K562 (cell line): ENCODE data around the gene HINT3. TPM values are rescaled to one million over a fixed set of nuclear protein-coding genes. Genes with fewer than 3 reads are reported as not detected.

Experiments
- ATAC-seq: fragments of 200-7000 bp; cut with Tn5 transposase; 3 replicates; pipeline ENCODE4 v1.9.1; 2020; ENCODE audit warnings: moderate library complexity
- BruUV-seq: library from RNA; stranded (reverse); fragments of 400-500 nt; replicated peaks from 2 replicates; lab custom pipeline; 2021; lab: Mats Ljungman, UMichigan
- CTCF ChIA-PET: fragments of 300-600 bp; formaldehyde crosslinking; extraction: SDS; loops from one replicate; lab custom pipeline; 2021; ENCODE audit warnings: low intra/inter-chr PET ratio; lab: Yijun Ruan, JAX
- POLR2A ChIA-PET: fragments of 300-600, 350-650 bp; sonication (Branson Sonifier 250); formaldehyde crosslinking; extraction: SDS; loops from one replicate; lab custom pipeline; 2021; ENCODE audit warnings: antibody characterized with exemption, inconsistent platforms; lab: Yijun Ruan, JAX
- DNase-seq, 4 experiments: peaks; one replicate each; pipeline versions ENCODE4 v3.0.0 to v3.0.0-alpha.2; 2011 to 2018; ENCODE audit warnings: low spot score in 3 of 4, mixed read lengths in 3 of 4; ENCODE audit errors: extremely low read depth in 1 of 4
- FAIRE-seq: peaks from 2 replicates; lab custom pipeline; 2011; peaks lifted over from hg19 to GRCh38; lab: Jason Lieb, UNC
- H2AFZ ChIP-seq: 2 replicates; pipeline ENCODE4 v1.6.0; 2011; ENCODE audit warnings: low read depth, low read length, control low read depth, inconsistent platforms
- H3K27ac ChIP-seq: fragments of 200-600 bp; 3 replicates; pipeline ENCODE4 v1.8.0; 2011; ENCODE audit warnings: low read depth, mild to moderate bottlenecking, control low read depth, inconsistent platforms, low read length, moderate library complexity, mixed read lengths; ENCODE audit errors: extremely low read depth
- H3K27me3 ChIP-seq, 2 experiments: fragments of 300-600 bp in 1 of 2; 2 replicates in 1 of 2; 3 replicates in 1 of 2; pipeline versions ENCODE4 v1.6.0 to v1.8.0; 2011; ENCODE audit warnings: inconsistent platforms in 2 of 2, low read length in 2 of 2, mild to moderate bottlenecking in 1 of 2, mixed read lengths in 1 of 2, moderate library complexity in 1 of 2; ENCODE audit not compliant: control insufficient read depth in 2 of 2, insufficient read depth in 2 of 2
- H3K36me3 ChIP-seq: fragments of 300-600 bp; 3 replicates; pipeline ENCODE4 v1.8.0; 2011; ENCODE audit warnings: mild to moderate bottlenecking, low read length, inconsistent platforms; ENCODE audit not compliant: control insufficient read depth, insufficient read depth
- H3K4me1 ChIP-seq, 2 experiments: fragments of 200-600 bp in 1 of 2; replicated peaks in 1 of 2; 2 replicates in 1 of 2; 3 replicates in 1 of 2; pipeline versions ENCODE4 v1.5.1 to v1.8.0; 2011; ENCODE audit warnings: inconsistent platforms in 2 of 2, low read length in 2 of 2, mild to moderate bottlenecking in 1 of 2, mixed read lengths in 1 of 2, moderate library complexity in 1 of 2; ENCODE audit not compliant: control insufficient read depth in 2 of 2, insufficient read depth in 2 of 2
- H3K4me2 ChIP-seq: 2 replicates; pipeline ENCODE4 v1.6.1; 2011; ENCODE audit warnings: low read length, control low read depth, inconsistent platforms, mixed read lengths; ENCODE audit not compliant: insufficient read depth
- H3K4me3 ChIP-seq: fragments of 200-600 bp; sonication (generic), shearing (Covaris generic); 2 replicates; pipeline ENCODE4 v1.5.1; 2016; ENCODE audit warnings: control low read depth, inconsistent platforms
- H3K79me2 ChIP-seq: fragments of 200-600 bp; 3 replicates; pipeline ENCODE4 v1.8.0; 2011; ENCODE audit warnings: low read length, inconsistent platforms; ENCODE audit not compliant: control insufficient read depth, insufficient read depth
- H3K9ac ChIP-seq, 2 experiments: 2 replicates each; pipeline versions ENCODE4 v1.6.0 to v1.6.1; 2011; ENCODE audit warnings: low read depth in 2 of 2, low read length in 2 of 2, control low read depth in 1 of 2, inconsistent platforms in 1 of 2, mild to moderate bottlenecking in 1 of 2, mixed read lengths in 1 of 2; ENCODE audit not compliant: insufficient read depth in 1 of 2
- H3K9me1 ChIP-seq: one replicate; pipeline ENCODE4 v1.6.0; 2011; ENCODE audit warnings: inconsistent platforms, mild to moderate bottlenecking, low read length, moderate library complexity; ENCODE audit not compliant: control insufficient read depth, insufficient read depth
- H3K9me3 ChIP-seq: replicated peaks from 2 replicates; pipeline ENCODE4 v1.5.1; 2011; ENCODE audit warnings: low read depth, low read length, inconsistent platforms; ENCODE audit not compliant: control insufficient read depth, insufficient read depth
- H4K20me1 ChIP-seq: replicated peaks from 2 replicates; pipeline ENCODE4 v1.6.1; 2011; ENCODE audit warnings: low read length, inconsistent platforms, mixed read lengths; ENCODE audit not compliant: control insufficient read depth, insufficient read depth
- CEBPB ChIP-seq: fragments of 450-650 bp; IDR thresholded peaks from 2 replicates; pipeline ENCODE4 v1.6.1; 2016; ENCODE audit warnings: missing genetic modification characterization, missing compliant biosample characterization
- KDM2B ChIP-seq: fragments of 250-450 bp; sonication (Bioruptor Pico); IDR thresholded peaks from 2 replicates; pipeline ENCODE4 v1.8.0; 2021; ENCODE audit warnings: mild to moderate bottlenecking, moderate library complexity
- LEF1 ChIP-seq: fragments of 450-650 bp; IDR thresholded peaks from 2 replicates; pipeline ENCODE4 v1.6.1; 2016; ENCODE audit warnings: mild to moderate bottlenecking
- MAFF ChIP-seq: IDR thresholded peaks from 2 replicates; pipeline ENCODE4 v1.6.1; 2012; ENCODE audit warnings: low read length, improper control_type of control experiment
- NCOA4 ChIP-seq: fragments of 450-650 bp; IDR thresholded peaks from 2 replicates; pipeline ENCODE4 v1.6.1; 2018; ENCODE audit warnings: mild to moderate bottlenecking; ENCODE audit not compliant: partially characterized antibody
- NFIC ChIP-seq: fragments of 450-650 bp; IDR thresholded peaks from 2 replicates; pipeline ENCODE4 v1.6.1; 2017; ENCODE audit warnings: mild to moderate bottlenecking, inconsistent platforms
- NR2F6 ChIP-seq: fragments of 450-650 bp; formaldehyde crosslinking; IDR thresholded peaks from 2 replicates; pipeline ENCODE4 v1.4.0; 2020; ENCODE audit warnings: mild to moderate bottlenecking
- NR3C1 ChIP-seq: sonication (generic); formaldehyde crosslinking; IDR thresholded peaks from 2 replicates; pipeline ENCODE4 v1.8.1; 2022; ENCODE audit warnings: missing genetic modification reagents
- POLR3A ChIP-seq: IDR thresholded peaks from 2 replicates; pipeline ENCODE4 v1.6.1; 2011; ENCODE audit warnings: borderline replicate concordance, mild to moderate bottlenecking, moderate library complexity; ENCODE audit not compliant: insufficient read length, insufficient read depth; ENCODE audit errors: extremely low read depth
- PTTG1 ChIP-seq: fragments of 450-650 bp; IDR thresholded peaks from 2 replicates; pipeline ENCODE4 v1.6.1; 2016; ENCODE audit warnings: low read depth, mild to moderate bottlenecking, missing genetic modification characterization, missing compliant biosample characterization
- RHOXF2B ChIP-seq: fragments of 250-450 bp; sonication (Bioruptor Pico); conservative IDR thresholded peaks from 2 replicates; pipeline ENCODE4 v1.5.1; 2021
- ZKSCAN1 ChIP-seq: fragments of 150-350 bp; IDR thresholded peaks from 2 replicates; pipeline ENCODE4 v1.6.1; 2016; ENCODE audit warnings: low read depth, low read length
- ZNF174 ChIP-seq: fragments of 250-450 bp; sonication (Bioruptor Pico); IDR thresholded peaks from 2 replicates; pipeline ENCODE4 v1.4.0; 2020; ENCODE audit warnings: mild to moderate bottlenecking
- ZNF699 ChIP-seq: fragments of 250-450 bp; sonication (Bioruptor Pico); IDR thresholded peaks from 2 replicates; pipeline ENCODE4 v1.8.0; 2021; ENCODE audit warnings: mild to moderate bottlenecking, moderate library complexity; ENCODE audit not compliant: insufficient replicate concordance
- ZNF764 ChIP-seq: fragments of 250-450 bp; sonication (Bioruptor Pico); IDR thresholded peaks from 2 replicates; pipeline ENCODE4 v1.4.0; 2020; ENCODE audit warnings: low read depth, mild to moderate bottlenecking, moderate library complexity
- WGBS: fragments of 100-300 bp; shearing (Covaris generic); methylation state at CpG from one replicate; pipeline ENCODE4 v1.1.6; 2016; ENCODE audit warnings: low coverage, mixed read lengths; ENCODE audit not compliant: insufficient coverage; ENCODE audit errors: missing lambda C conversion rate; 5-methylcytosine and 5-hydroxymethylcytosine counted together
- in situ Hi-C: fragments of 300-500 bp; cut with MboI; formaldehyde crosslinking; loops from 4 replicates; pipeline ENCODE4 v1.15.0; 2018; ENCODE audit warnings: inconsistent platforms, mixed read lengths
- intact Hi-C: fragments of 100-400 bp; cut with micrococcal nuclease; formaldehyde crosslinking; loops from 2 replicates; pipeline ENCODE4 v1.14.2; 2022
- polyA plus RNA-seq, 8 experiments: library from polyadenylated mRNA; depleted of rRNA in 4 of 8; stranded (reverse) in 5 of 8; unstranded in 3 of 8; fragments of >200 nt; fragmentation: Nextera tagmentation in 2 of 8; fragmentation: Illumina TruSeq in 1 of 8; extraction: Ambion mirVana in 2 of 8; extraction: Trizol in 1 of 8; gene quantifications; 2 replicates each; pipeline versions ENCODE4 v1.2.1 to v1.2.3, GENCODE V29; 2011 to 2014; ENCODE audit warnings: inconsistent platforms in 1 of 8, missing spikeins in 1 of 8
- total RNA-seq, 7 experiments: library from RNA; depleted of rRNA in 6 of 7; stranded (reverse); fragments of >200 nt in 6 of 7; fragmentation: Illumina TruSeq in 2 of 7; extraction: Trizol in 2 of 7; gene quantifications; 2 replicates each; pipeline versions ENCODE4 v1.2.1 to v1.2.3, GENCODE V29; 2011 to 2021; ENCODE audit warnings: low replicate concordance in 1 of 7
- TF ChIP-seq, protein P1 (sequence below): fragments of 450-650 bp; IDR thresholded peaks from 2 replicates; pipeline ENCODE4 v1.6.1; 2016; ENCODE audit warnings: mild to moderate bottlenecking
- TF ChIP-seq, protein P2 (sequence below): fragments of 450-650 bp; formaldehyde crosslinking; IDR thresholded peaks from 2 replicates; pipeline ENCODE4 v1.4.0; 2022; ENCODE audit warnings: missing genetic modification characterization
- TF ChIP-seq, protein P3 (sequence below): fragments of 450-650 bp; formaldehyde crosslinking; IDR thresholded peaks from 2 replicates; pipeline ENCODE4 v1.4.0; 2020; ENCODE audit warnings: mild to moderate bottlenecking, moderate library complexity

The HINT3 gene
- total and polyA plus RNA-seq, 9 of the 15 experiments (the other 6 are each of a cell fraction or from before 2014, with no cell fraction given) = 1.4 to 16.6 (median 10.8) TPM

GRCh38 chr6:125959041-125959440, 2.5 kb downstream of the HINT3 start:
- BruUV-seq = no TSS peak
- CTCF ChIA-PET = no interaction called here
- H3K27ac ChIP-seq = no peak overlapping the region
- no peak for ATAC-seq
- no peak overlapping the region for H3K4me3 ChIP-seq
- no peaks in the 10 kb centered on the region for H3K9me1 ChIP-seq
- POLR2A ChIA-PET = interaction anchor here (0.6 to 1.9 kb wide), 2 partner anchors 16 to 169 kb away, joined by 4 to 5 read pairs; partner anchors contain the start of gene NCOA7
- no peaks in the 10 kb centered on the region for H4K20me1 ChIP-seq
- H3K4me2 ChIP-seq = no peak overlapping the region; the same call in 1 of the 2 replicates
- TF ChIP-seq RHOXF2B (no peak), NFIC (no peak), ZNF174 (CRISPR knock-in tag) (no peak), POLR3A (no peak), CEBPB (tag) (no peak), MAFF (no peak), NR3C1 (CRISPR knock-in tag) (no peak), NCOA4 (no peak), NR2F6 (CRISPR knock-in tag) (no peak), ZKSCAN1 (no peak), PTTG1 (tag) (no peak), ZNF764 (CRISPR knock-in tag) (no peak), LEF1 (no peak), ZNF699 (CRISPR knock-in tag) (no peak), KDM2B (CRISPR knock-in tag) (no peak)
- TF ChIP-seq, protein P1, sequence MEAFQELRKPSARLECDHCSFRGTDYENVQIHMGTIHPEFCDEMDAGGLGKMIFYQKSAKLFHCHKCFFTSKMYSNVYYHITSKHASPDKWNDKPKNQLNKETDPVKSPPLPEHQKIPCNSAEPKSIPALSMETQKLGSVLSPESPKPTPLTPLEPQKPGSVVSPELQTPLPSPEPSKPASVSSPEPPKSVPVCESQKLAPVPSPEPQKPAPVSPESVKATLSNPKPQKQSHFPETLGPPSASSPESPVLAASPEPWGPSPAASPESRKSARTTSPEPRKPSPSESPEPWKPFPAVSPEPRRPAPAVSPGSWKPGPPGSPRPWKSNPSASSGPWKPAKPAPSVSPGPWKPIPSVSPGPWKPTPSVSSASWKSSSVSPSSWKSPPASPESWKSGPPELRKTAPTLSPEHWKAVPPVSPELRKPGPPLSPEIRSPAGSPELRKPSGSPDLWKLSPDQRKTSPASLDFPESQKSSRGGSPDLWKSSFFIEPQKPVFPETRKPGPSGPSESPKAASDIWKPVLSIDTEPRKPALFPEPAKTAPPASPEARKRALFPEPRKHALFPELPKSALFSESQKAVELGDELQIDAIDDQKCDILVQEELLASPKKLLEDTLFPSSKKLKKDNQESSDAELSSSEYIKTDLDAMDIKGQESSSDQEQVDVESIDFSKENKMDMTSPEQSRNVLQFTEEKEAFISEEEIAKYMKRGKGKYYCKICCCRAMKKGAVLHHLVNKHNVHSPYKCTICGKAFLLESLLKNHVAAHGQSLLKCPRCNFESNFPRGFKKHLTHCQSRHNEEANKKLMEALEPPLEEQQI = no peak
- TF ChIP-seq, protein P2, sequence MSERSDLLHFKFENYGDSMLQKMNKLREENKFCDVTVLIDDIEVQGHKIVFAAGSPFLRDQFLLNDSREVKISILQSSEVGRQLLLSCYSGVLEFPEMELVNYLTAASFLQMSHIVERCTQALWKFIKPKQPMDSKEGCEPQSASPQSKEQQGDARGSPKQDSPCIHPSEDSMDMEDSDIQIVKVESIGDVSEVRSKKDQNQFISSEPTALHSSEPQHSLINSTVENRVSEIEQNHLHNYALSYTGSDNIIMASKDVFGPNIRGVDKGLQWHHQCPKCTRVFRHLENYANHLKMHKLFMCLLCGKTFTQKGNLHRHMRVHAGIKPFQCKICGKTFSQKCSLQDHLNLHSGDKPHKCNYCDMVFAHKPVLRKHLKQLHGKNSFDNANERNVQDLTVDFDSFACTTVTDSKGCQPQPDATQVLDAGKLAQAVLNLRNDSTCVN (CRISPR knock-in tag) = no peak
- TF ChIP-seq, protein P3, sequence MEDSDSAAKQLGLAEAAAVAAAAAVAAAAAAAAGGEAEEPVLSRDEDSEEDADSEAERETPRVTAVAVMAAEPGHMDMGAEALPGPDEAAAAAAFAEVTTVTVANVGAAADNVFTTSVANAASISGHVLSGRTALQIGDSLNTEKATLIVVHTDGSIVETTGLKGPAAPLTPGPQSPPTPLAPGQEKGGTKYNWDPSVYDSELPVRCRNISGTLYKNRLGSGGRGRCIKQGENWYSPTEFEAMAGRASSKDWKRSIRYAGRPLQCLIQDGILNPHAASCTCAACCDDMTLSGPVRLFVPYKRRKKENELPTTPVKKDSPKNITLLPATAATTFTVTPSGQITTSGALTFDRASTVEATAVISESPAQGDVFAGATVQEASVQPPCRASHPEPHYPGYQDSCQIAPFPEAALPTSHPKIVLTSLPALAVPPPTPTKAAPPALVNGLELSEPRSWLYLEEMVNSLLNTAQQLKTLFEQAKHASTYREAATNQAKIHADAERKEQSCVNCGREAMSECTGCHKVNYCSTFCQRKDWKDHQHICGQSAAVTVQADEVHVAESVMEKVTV (CRISPR knock-in tag) = no peak
- no peak for FAIRE-seq
- WGBS = 62% methylated on average over 4 of the region's 4 CpGs
- H3K36me3 ChIP-seq = peaks cover 3% of the 10 kb centered on the region; the same call in 2 of the 3 replicates
- H3K9ac ChIP-seq = no peak overlapping the region; a peak in 1 of 4 replicates
- peaks cover 27 to 48% of the 10 kb centered on the region in 2 experiments for H3K4me1 ChIP-seq
- DNase-seq = no peak
- in situ Hi-C loops (loop anchor here (5.0 kb wide), 1 partner anchor 102 kb away; no protein-coding TSS in a partner anchor), intact Hi-C loops (loop anchor here (5.0 kb wide), 1 partner anchor 652 kb away; no protein-coding TSS in a partner anchor)
- H3K79me2 ChIP-seq = peaks cover 50% of the 10 kb centered on the region
- no peaks in the 10 kb centered on the region for H3K9me3 ChIP-seq
- H3K27me3 ChIP-seq = no peaks in the 10 kb centered on the region
- H2AFZ ChIP-seq = no peak overlapping the region
